ENCODE results near the gene ULK1.

- TF ChIP-seq CTCF (IDR thresholded peaks at IDR 0.05) (no peak), ZFX (IDR thresholded peaks at IDR 0.05; ENCODE audit: borderline replicate concordance) (no peak)
These were observed 28.8 kb downstream of the ULK1 start for GRCh38 chr12:131923260-131923659.
